ENCODE data around the gene KCP. TPM values are rescaled to one million over a fixed set of nuclear protein-coding genes. Genes with fewer than 3 reads are reported as not detected.

KCP gene
- total and polyA plus RNA-seq, 8 donors: 1.5 to 9.8 (median 7.0) TPM

DNA sequence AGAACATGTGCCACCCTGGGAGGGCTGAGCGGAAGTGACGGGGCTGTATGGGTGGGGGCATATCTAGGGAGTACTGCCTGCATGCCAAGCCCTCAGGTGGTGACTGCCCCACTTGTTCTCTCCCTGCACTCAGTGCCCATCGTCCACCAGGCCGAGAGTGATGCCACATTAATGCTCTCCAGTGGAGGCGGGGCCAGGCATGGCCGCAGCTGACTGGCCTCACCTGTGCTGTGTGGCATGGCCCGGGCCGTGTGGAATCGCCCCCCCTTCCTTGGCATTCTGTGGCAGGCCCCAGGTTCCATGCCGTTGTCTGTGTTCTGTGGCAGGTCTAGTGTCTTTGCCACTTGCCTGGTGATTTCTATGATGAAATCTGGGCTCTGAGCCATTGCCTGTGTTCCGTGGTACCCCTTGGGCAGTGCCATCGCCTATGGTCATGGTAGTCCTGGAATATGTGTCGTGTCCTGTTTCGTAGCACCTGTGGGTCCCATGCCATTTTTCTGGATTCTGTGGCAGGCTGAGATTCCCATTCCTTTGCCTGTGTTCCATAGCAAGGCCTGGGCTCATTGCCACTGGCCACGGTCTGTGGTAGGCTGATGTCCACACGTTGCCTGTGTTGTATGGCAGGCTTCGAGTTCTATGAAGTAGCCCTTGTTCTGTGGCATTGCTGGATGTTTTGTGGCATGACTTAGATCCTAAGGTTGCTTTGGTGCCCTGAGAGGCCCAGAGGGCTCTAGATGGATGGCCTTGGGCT lies 71.4 kb downstream of the KCP start:
- Histone ChIP-seq H3K4me3 (no peak overlapping the region), H3K27me3 (peaks cover 0 to under 1% of the 10 kb centered on the region in 2 donors), H3K36me3 (no peaks in the 10 kb centered on the region), H3K4me1 (no peaks in the 10 kb centered on the region), H3K27ac (no peak overlapping the region), H3K9me3 (no peaks in the 10 kb centered on the region)
- TF ChIP-seq, protein P1, sequence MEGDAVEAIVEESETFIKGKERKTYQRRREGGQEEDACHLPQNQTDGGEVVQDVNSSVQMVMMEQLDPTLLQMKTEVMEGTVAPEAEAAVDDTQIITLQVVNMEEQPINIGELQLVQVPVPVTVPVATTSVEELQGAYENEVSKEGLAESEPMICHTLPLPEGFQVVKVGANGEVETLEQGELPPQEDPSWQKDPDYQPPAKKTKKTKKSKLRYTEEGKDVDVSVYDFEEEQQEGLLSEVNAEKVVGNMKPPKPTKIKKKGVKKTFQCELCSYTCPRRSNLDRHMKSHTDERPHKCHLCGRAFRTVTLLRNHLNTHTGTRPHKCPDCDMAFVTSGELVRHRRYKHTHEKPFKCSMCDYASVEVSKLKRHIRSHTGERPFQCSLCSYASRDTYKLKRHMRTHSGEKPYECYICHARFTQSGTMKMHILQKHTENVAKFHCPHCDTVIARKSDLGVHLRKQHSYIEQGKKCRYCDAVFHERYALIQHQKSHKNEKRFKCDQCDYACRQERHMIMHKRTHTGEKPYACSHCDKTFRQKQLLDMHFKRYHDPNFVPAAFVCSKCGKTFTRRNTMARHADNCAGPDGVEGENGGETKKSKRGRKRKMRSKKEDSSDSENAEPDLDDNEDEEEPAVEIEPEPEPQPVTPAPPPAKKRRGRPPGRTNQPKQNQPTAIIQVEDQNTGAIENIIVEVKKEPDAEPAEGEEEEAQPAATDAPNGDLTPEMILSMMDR (IDR thresholded peaks at IDR 0.05): no peak
- ATAC-seq (no peak), DNase-seq (peak in 1 of 4 donors; percentile 70)
- intact Hi-C loops (cut with DNase I): no loop called here

DNA sequence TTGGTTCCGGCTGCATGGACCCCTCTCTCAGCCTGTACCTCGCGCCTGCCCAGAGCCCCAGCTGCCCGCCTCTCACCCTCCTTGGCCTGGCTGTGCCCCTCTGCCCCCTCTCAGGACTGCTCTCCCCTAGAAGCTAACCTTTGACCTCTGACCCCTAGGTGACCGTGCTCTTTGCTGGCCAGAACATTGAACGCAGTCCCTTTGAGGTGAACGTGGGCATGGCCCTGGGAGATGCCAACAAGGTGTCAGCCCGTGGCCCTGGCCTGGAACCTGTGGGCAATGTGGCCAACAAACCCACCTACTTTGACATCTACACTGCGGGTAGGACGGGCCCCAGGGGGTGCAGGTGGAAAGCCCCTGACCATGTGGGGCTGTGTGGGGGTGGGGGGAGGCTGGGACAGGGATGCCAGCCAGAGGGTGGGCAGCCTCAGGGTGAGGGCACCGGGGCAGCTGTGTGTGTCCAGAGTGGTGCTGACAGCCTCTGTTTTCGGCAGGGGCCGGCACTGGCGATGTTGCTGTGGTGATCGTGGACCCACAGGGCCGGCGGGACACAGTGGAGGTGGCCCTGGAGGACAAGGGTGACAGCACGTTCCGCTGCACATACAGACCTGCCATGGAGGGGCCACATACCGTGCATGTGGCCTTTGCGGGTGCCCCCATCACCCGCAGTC lies 72.3 kb downstream of the KCP start:
- no peaks in the 10 kb centered on the region for H3K9me3 ChIP-seq
- no peak overlapping the region for H3K4me3 ChIP-seq
- DNase-seq: peak in 1 of 4 donors; percentile 71
- H3K27me3 ChIP-seq: peaks cover 0 to 9% of the 10 kb centered on the region in 2 donors
- no peaks in the 10 kb centered on the region for H3K4me1 ChIP-seq
- H3K36me3 ChIP-seq: no peaks in the 10 kb centered on the region
- intact Hi-C loops (cut with DNase I): no loop called here
- TF ChIP-seq, protein P1 (IDR thresholded peaks at IDR 0.05): no peak
- no peak overlapping the region for H3K27ac ChIP-seq
- no peak for ATAC-seq

DNA sequence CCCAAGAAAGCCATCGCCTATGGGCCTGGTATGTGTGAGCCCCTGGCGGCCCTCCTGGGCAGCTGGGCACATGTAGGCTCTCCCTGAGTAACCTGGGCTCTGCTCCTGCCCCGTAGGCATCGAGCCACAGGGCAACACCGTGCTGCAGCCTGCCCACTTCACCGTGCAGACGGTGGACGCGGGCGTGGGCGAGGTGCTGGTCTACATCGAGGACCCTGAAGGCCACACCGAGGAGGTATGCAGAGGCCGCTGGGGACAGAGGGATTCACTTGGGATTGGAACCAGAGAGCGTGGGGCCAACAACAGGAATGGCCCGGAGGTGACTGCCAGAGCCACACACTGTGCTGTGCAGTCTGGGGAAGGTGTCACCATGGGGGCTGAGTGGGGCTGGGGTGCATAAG lies 73.0 kb downstream of the KCP start:
- peak in 1 of 4 donors; percentile 63 for DNase-seq
- H3K9me3 ChIP-seq: no peaks in the 10 kb centered on the region
- H3K27me3 ChIP-seq: peaks cover 0 to 17% of the 10 kb centered on the region in 2 donors
- H3K4me1 ChIP-seq: peaks cover 1 to 3% of the 10 kb centered on the region in 2 donors
- ATAC-seq: no peak
- intact Hi-C loops (cut with DNase I): no loop called here
- no peaks in the 10 kb centered on the region for H3K36me3 ChIP-seq
- H3K27ac ChIP-seq: no peak overlapping the region
- H3K4me3 ChIP-seq: no peak overlapping the region
- TF ChIP-seq, protein P1 (IDR thresholded peaks at IDR 0.05): no peak

DNA sequence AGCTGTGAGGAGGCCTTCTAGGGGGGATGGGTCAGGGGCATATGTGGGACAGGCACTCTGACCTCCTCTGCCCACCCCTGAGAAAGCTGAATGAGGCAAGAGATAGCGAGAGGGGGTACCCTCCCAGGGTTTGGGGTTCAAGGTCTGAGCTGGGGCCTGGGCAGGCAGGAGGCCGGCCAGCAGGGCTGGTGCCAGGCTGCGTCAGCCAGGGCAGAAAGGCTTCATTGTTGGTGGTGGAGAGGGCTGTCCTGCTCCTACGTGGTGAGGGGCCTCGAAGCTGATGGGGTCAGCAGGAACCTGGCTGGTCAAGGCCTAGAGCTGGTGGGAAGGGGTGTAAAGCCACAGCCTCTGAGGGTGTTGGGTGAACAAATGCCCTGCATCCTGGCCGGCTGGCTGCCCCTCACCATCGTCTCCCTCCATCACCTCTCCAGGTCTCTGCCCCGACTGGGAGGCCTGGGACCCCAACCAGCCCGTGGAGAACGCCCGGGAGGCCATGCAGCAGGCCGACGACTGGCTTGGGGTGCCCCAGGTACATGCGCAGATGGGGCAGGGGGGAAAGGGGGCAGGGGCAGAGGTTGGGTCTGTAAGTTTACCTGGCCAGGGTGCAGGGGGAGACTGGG lies 73.7 kb downstream of the KCP start:
- Histone ChIP-seq H3K4me1 (peaks cover 5 to 8% of the 10 kb centered on the region in 2 donors), H3K4me3 (no peak overlapping the region), H3K9me3 (no peaks in the 10 kb centered on the region), H3K27ac (no peak overlapping the region), H3K27me3 (peaks cover 0 to 24% of the 10 kb centered on the region in 2 donors), H3K36me3 (no peaks in the 10 kb centered on the region)
- intact Hi-C loops (cut with DNase I): no loop called here
- ATAC-seq (no peak), DNase-seq (peak in 1 of 4 donors; percentile 65)
- TF ChIP-seq, protein P1 (IDR thresholded peaks at IDR 0.05): no peak
